Islet precursor cell (in vitro differentiated cells): Measurements from ENCODE around the gene ELFN2.
A peak's percentile ranks its signal among the peaks of the same experiment; 100 is the strongest.
"Not testable (repeated sequence)": the region's sequence is repeated elsewhere in the genome, so short reads cannot be mapped to it uniquely, and the experiment has no call there.

Experiments used
- DNase-seq: peaks from one replicate; pipeline ENCODE4 v3.0.0-alpha.2; 2018

The ELFN2 gene

DNA sequence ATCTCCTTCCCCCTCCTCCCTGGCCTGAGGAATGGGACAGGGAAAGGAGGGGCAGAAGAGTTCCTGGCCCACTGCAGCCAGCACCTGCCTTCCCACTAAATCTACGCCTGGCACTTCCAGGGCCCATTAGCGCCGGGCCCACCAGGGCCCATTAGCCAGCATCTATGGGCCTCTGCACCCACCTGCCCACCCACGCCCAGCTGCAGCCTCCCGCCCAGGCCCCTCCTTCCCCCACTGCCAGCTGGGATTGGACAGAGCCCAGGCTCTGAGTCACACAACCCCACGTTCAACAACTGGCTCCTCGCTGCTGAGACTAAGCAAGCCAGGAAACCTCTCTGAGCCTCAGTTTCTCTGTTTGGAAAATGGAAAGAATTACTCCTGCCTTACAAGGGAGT is 96.2 kb downstream of the ELFN2 start:
- DNase-seq, result peak; percentile 68

DNA sequence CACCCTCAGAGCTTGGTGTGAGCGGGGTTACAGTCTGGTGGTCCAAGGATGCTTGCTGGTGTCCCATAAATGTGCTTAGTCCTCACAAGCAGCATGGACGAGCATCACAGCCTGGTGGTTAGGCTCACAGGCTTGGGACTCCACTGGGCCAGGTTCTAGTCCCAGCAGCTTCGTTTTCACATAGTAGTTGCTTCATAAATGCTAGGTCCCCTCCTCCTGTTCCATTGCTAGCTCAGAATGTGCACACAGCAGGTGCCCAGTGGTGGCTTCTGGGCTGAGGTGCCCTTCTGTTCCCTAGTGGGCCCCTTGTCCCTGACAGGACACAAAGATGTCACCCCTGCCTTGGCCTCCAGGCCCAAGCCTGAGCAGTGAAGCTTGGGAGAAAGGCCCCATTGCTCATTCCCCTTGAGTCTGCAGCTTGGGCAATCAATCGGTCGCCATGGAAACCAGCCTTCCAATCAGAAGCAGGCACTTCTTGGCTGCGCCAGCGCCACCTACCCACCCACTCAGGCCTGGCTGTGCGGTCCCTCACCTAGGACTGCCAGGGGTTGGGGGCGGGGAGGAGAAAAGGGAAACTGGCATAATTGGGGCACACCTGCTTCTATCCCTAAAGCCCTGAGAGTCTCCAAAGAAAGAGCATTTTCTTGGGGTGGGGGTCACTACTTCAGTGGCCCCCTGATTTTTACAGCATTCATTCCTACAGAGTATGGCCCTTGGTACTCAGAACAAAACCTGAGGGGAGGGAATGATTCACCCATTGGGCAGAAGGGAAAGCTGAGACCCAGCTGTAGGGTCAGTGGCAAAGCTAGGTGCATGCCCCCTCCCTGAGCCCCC is 96.9 kb downstream of the ELFN2 start:
- peak; percentile 95 for DNase-seq

DNA sequence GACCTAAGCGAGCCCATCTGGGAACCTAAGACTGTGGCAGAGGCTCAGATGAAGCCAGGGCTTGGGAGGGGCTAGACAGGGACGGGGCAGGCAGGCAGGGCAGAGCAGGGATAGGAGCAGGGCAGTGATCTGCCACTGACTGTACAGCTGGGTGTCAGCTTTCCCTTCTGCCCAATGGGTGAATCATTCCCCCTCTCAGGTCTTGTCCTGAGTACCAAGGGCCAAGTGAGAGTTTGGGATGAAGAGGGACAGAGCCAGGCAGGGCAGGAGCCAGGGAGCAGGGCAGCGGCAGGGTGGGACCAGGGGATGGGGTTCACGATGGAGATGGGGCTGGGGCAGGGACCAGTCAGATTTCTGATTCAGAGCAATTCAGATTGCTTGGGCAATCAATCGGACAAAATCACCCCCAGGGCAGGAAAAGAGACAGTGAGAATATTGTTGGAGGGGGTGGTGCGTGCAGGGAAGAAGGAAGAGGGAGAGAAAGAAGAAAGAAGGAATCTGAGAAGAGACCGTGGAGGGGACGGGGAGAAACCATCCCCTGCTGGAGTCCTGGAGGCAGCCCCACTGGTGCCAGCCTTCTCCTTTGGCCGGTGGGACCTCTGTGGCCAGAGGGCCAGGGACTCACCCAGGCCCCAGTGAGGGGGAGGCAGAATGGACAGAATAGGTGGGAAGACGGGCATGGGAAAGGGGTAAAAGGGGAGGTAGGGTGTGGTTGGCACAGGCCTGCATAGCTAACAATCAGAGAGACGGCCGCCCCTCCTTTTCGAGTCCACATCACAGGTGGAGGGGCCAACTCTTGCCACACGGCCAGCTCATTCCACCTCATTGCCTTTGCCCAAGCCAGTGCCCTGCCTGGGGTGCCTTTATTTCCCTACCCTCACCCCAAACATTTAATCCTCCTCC is 97.8 kb downstream of the ELFN2 start:
- no peak for DNase-seq

DNA sequence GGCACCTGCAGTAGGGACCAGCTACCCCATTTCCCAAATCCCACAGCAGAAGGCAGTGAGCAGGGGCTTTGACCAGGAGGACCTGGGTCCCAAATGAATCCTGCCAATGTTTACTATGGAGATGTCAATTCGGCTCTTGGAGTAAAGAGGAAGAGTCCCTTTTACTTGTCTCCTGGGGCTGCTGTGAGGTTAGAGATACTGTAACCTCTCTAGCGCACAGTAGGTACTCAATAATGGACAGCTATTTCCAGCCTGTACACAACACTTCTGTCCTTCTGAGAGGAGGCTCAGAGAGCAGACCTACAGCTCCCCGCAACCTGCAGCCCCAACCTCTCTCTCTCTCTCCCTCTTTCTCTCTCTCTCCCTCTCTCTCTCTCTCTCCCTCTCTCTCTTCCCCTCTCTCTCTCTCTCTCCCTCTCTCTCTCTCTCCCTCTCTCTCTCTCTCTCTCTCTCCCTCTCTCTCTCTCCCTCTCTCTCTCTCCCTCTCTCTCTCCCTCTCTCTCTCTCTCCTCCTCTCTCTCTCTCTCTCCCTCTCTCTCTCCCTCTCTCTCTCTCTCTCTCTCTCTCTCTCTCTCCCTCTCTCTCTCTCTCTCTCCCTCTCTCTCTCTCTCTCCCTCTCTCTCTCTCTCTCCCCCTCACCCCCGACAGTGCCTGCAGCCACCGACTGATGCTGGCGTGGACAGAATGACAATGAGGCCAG is 98.6 kb downstream of the ELFN2 start:
- not testable (repeated sequence) for DNase-seq

DNA sequence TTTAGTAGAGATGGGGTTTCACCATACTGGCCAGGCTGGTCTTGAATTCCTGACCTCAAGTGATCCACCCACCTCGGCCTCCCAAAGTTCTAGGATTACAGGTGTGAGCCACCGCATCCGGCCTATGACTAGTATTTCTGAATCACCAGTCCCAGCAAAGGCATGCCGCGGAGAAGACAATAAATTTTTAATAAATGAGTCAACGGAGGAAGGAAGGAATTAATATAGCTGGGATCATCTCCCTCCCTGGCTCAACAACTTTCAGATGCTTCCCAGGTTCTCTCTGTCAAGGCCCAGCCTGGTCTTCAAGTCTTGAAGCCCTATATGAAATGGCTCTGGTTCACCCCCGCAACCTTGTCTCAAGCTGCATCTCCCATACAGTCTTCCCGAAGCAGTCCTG is 99.3 kb downstream of the ELFN2 start:
- DNase-seq, result no peak

DNA sequence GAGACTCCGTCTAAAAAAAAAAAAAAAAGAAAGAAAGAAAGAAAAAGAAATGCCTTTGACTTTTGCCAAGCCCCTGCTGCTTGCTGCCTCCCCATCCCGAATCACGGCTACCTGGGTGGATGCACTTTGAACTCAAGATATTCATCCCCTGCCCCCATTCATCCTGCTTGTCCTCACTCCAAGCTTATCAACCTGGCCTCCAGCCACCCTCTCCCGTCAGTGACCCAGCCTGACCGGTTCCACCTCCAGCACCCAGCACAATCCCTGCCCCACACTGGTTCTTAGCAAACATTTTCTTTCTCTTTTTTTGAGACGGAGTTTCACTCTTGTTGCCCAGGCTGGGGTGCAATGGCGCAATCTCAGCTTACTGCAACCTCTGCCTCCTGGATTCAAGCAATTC is 100.6 kb downstream of the ELFN2 start:
- no peak for DNase-seq

DNA sequence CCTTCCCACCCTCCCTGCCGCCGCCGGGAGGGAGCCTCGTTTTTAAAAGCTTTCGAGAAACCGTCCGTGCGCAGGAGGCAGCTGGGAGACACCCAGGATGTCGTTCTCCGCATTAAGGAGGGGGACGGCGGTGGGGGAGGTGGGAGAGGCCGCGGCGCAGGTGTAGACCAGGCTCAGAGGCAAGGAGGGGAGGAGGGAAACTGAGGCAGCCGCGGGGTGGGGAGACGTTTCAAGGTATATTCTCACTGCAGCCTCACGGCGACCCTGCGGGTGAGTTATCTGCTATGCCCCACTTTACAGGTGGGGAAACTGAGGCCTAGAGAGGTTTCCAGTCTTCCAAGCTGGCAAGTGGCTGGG is 102.3 kb downstream of the ELFN2 start:
- DNase-seq, result no peak

DNA sequence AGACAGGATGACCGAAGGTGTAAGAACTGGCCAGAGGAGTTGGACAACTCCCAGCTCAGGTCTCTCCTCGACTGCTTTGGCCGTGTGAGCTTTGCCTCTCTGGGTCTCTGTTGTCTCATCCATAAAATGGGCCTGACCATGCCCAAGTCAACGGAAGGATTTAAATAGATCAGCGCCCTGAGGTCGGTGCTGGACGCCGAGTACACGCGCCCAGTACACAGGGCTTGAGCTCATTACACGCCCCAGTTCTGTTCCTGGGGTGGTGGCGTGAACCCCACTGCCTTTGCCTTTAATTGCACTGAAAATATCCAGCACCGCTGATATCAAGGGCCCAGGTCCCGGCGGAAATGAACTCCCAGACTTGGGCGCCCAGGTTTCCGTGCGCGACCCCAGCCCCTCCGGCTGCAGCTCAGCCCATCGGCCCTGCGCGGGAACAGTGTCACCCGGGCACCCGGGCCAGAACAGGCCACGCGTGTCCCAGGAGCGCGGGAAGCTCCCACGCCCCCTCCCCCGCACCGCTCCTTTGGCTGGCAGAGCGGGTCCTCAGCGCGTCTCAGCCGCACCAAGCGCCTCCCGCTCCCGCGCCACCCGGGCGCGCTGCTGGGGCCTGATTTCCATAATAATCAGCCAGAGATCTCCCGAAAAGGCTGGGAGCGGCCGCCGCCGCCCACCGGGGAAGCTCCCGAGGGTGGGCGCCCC is 102.8 kb downstream of the ELFN2 start:
- DNase-seq, result no peak

DNA sequence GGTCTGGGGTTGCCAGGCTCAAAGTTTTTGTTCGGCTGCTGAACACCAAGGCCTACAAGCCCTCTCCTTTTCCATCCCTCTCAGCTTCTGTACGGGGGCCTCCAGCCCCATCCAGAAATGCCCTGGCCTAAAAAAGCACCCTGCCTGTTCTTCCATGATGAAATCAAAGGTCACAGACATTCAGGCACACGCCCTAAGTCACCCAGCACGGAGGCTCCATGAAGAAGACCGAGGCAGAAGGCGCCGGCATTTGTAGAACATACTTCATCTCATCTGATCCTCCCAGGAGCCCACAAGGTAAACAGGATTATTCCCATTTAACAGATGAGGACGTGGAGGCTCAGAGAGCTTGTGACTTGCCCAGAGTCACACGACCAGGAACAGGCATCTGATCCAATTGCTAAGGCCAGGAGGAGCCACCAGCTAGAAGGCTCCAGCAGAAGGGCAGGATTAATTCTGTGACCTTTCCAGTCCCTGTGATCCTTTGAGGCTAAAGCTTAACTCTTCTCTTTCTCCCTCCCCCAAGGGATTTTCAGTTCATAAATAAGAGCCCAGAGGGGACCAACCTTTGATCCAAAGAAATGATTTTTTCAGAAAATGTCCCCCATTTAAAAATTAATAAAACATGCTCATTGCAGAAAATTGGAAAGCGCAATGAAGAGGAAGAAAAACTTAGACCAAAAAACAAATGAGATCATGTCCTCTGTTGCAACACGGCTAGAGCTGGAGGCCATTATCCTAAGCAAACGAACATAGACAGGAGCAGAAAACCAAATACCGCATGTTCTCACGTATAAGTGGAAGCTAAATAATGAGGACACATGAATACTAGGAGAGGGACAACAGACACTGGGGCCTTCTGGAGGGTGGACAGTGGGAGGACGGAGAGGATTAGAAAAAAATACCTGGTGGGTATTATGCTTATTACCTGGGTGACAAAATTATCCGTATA is 106.3 kb downstream of the ELFN2 start:
- no peak for DNase-seq

DNA sequence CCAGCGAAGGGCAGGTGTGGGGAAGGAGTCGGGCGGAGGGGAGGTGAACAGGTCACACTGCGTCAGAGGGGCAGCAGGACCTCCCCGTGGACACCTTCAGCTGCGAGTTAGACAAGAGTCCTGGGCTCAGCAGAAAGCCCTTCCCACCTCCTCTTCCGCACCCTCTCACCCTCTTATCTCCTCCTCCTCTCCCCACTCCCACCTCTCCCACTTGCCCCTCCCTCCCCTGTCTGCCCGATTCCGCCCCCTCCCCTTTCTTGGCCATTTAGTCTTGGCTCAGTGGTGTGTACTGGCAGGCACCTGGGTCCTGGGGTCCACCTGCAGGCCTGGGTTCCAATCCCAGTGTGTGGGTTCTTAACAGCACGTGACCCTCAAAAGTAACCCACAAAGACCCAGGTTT is 107.8 kb downstream of the ELFN2 start:
- no peak for DNase-seq

DNA sequence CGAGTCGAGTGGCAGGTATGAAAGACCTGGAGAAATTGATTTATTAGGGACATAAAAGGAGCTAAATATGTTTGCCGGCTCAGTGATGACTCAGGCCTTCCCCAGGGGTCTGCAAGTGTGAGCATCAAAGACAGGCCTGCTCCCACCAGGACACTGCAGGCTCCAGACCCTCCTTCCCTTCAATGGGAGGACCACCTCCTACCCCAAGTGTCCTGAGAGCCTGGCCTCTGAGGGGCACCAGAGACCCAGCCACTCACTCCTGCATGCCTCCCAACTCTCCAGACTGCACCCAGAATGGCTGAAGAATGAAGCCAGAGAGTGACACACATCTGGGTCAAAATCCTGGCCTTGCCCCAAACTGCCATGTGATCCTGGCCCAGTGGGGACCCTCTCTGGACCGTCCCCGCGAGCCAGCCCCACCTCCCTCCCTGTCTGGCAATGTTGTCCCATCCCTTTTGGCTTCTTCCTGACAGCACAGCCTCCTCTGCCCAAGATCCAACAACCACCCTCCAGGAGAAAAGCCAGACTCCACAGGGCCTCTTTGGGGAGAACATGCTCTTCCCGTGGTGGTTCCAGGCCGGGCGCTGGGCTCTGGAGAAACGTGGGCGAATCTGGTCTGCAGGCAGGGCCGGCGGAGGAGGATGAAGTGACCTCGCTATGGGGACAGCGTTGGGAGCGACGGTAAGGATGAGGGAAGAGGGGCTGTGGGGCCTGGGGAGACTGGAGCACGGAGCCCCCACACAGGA is 108.7 kb downstream of the ELFN2 start:
- no peak for DNase-seq
